ENCODE measurements around the gene NME8. TPM values are rescaled to one million over a fixed set of nuclear protein-coding genes. Genes with fewer than 3 reads are reported as not detected.
A peak's percentile ranks its signal among the peaks of the same experiment; 100 is the strongest.

The NME8 gene
- total and polyA plus RNA-seq, 8 donors = 0.14 to 1.3 (median 0.37) TPM; not detected in 3

- Histone ChIP-seq H3K27me3 (peaks cover 0 to 63% of the 10 kb centered on the region in 2 donors), H3K27ac (peak within 1 kb of the TSS; percentile 90 to 92), H3K4me3 (peak within 1 kb of the TSS; percentile 57 to 62), H3K36me3 (no peaks in the 10 kb centered on the region), H3K4me1 (peaks cover 6 to 36% of the 10 kb centered on the region in 2 donors), H3K9me3 (peaks cover 0 to 6% of the 10 kb centered on the region in 2 donors)
- intact Hi-C loops (cut with DNase I) = no loop called here
- peak in 3 of 4 donors; percentile 35 to 74 (median 71) for DNase-seq
- peak; percentile 61 for ATAC-seq
- TF ChIP-seq CTCF (IDR thresholded peaks at IDR 0.05) = peak; percentile 13 to 42
Observed at GRCh38 chr7:37920305-37920848, 72.0 kb downstream of the NME8 start, which contains the start of gene EPDR1. TSS of gene EPDR1 (plus strand) at chr7:37920640. CDS start at chr7:37920940, 300 bp downstream.

- peak overlapping the region; percentile 57 to 62 for H3K4me3 ChIP-seq
- peak; percentile 77 for ATAC-seq
- H3K9me3 ChIP-seq = peaks cover 0 to 14% of the 10 kb centered on the region in 2 donors
- H3K36me3 ChIP-seq = no peaks in the 10 kb centered on the region
- intact Hi-C loops (cut with DNase I) = no loop called here
- TF ChIP-seq CTCF (IDR thresholded peaks at IDR 0.05) = no peak
- H3K27me3 ChIP-seq = peaks cover 0 to 56% of the 10 kb centered on the region in 2 donors
- peak; percentile 40 to 89 (median 54) for DNase-seq
- H3K4me1 ChIP-seq = peaks cover 2 to 28% of the 10 kb centered on the region in 2 donors
- peak overlapping the region; percentile 90 to 92 for H3K27ac ChIP-seq
Observed at GRCh38 chr7:37920849-37921805, 72.7 kb downstream of the NME8 start.

- intact Hi-C loops (cut with DNase I) = no loop called here
- H3K4me1 ChIP-seq = peaks cover 0 to 21% of the 10 kb centered on the region in 2 donors
- no peak for DNase-seq
- no peak for ATAC-seq
- no peak for TF ChIP-seq CTCF (IDR thresholded peaks at IDR 0.05)
- H3K9me3 ChIP-seq = peaks cover 0 to 15% of the 10 kb centered on the region in 2 donors
- H3K27ac ChIP-seq = peak overlapping the region; percentile 90 to 92
- H3K4me3 ChIP-seq = peak overlapping the region; percentile 57 to 62
- H3K36me3 ChIP-seq = no peaks in the 10 kb centered on the region
- peaks cover 0 to 48% of the 10 kb centered on the region in 2 donors for H3K27me3 ChIP-seq
Observed at GRCh38 chr7:37921876-37922275, 73.5 kb downstream of the NME8 start.

GRCh38 chr7:37923996-37924395, 75.6 kb downstream of the NME8 start:
- Histone ChIP-seq H3K36me3 (no peaks in the 10 kb centered on the region), H3K27me3 (peaks cover 0 to 29% of the 10 kb centered on the region in 2 donors), H3K4me1 (peaks cover 5 to 23% of the 10 kb centered on the region in 2 donors), H3K9me3 (peaks cover 0 to 15% of the 10 kb centered on the region in 2 donors), H3K27ac (peak overlapping the region in 1 of 2 donors; percentile 60), H3K4me3 (no peak overlapping the region)
- no peak for ATAC-seq
- intact Hi-C loops (cut with DNase I) = no loop called here
- TF ChIP-seq CTCF (IDR thresholded peaks at IDR 0.05) = no peak
- no peak for DNase-seq

All from left lung (tissue), 10 donors.